Chondrocyte (in vitro differentiated cells): ENCODE data around the gene ACSF3. TPM values are rescaled to one million over a fixed set of nuclear protein-coding genes. Genes with fewer than 3 reads are reported as not detected.
A peak's percentile ranks its signal among the peaks of the same experiment; 100 is the strongest.

Source experiments
- DNase-seq: peaks from one replicate; pipeline ENCODE4 v3.0.0; 2021; ENCODE audit warnings: mixed read lengths, low spot score
- H3K27ac Mint-ChIP-seq: one replicate; pipeline ENCODE4 v1.8.0; 2021; ENCODE audit warnings: mild to moderate bottlenecking, moderate library complexity, mixed read lengths; ENCODE audit not compliant: unreplicated experiment
- H3K27me3 Mint-ChIP-seq: 2 replicates; pipeline ENCODE4 v1.8.0; 2021; ENCODE audit warnings: low read depth, mixed read lengths
- H3K36me3 Mint-ChIP-seq: 2 replicates; pipeline ENCODE4 v1.8.0; 2021; ENCODE audit warnings: low read depth, mixed read lengths
- H3K4me1 Mint-ChIP-seq: 2 replicates; pipeline ENCODE4 v1.8.0; 2021; ENCODE audit warnings: low read depth, mild to moderate bottlenecking, mixed read lengths
- H3K4me3 Mint-ChIP-seq: one replicate; pipeline ENCODE4 v1.8.0; 2021; ENCODE audit warnings: mild to moderate bottlenecking, moderate library complexity, mixed read lengths; ENCODE audit not compliant: unreplicated experiment
- H3K9me3 Mint-ChIP-seq: 2 replicates; pipeline ENCODE4 v1.8.0; 2021; ENCODE audit warnings: low read depth, mixed read lengths
- CTCF ChIP-seq: fragments of 200-600 bp; sonication (generic); IDR thresholded peaks from 2 replicates; pipeline ENCODE4 v1.5.0; 2021; ENCODE audit warnings: antibody characterized with exemption, mild to moderate bottlenecking, moderate library complexity
- total RNA-seq: library from RNA; stranded (reverse); gene quantifications from 3 replicates; pipeline ENCODE4 v1.2.1, GENCODE V29; 2021

Gene ACSF3
- total RNA-seq, 1 donor from 2014 or later, result 19.5 TPM

- TF ChIP-seq CTCF, result no peak
- no peaks in the 10 kb centered on the region for H3K36me3 Mint-ChIP-seq
These were observed 46.1 kb upstream of the ACSF3 start for GRCh38 chr16:89047331-89048089.

GRCh38 chr16:89048090-89048725, 45.4 kb upstream of the ACSF3 start:
- Mint-ChIP-seq H3K4me1 (no peaks in the 10 kb centered on the region), H3K36me3 (no peaks in the 10 kb centered on the region), H3K27ac (no peak overlapping the region), H3K4me3 (no peak overlapping the region), H3K27me3 (peaks cover 23% of the 10 kb centered on the region), H3K9me3 (peaks cover 3% of the 10 kb centered on the region)
- DNase-seq, result peak; percentile 77
- TF ChIP-seq CTCF, result no peak

More at GRCh38 chr16:89047331-89048089, 46.1 kb upstream of the ACSF3 start:
- no peaks in the 10 kb centered on the region for H3K4me1 Mint-ChIP-seq
- peaks cover 3% of the 10 kb centered on the region for H3K9me3 Mint-ChIP-seq
- peak; percentile 76 for DNase-seq
- no peak overlapping the region for H3K4me3 Mint-ChIP-seq
- H3K27me3 Mint-ChIP-seq, result peaks cover 20% of the 10 kb centered on the region
- no peak overlapping the region for H3K27ac Mint-ChIP-seq

- Mint-ChIP-seq H3K36me3 (no peaks in the 10 kb centered on the region), H3K27ac (no peak overlapping the region), H3K4me3 (no peak overlapping the region), H3K9me3 (peaks cover 3% of the 10 kb centered on the region), H3K27me3 (peaks cover 26% of the 10 kb centered on the region), H3K4me1 (no peaks in the 10 kb centered on the region)
- DNase-seq, result peak; percentile 92
- TF ChIP-seq CTCF, result no peak
These were observed 44.7 kb upstream of the ACSF3 start for GRCh38 chr16:89048871-89049422.

GRCh38 chr16:89049484-89050118, 44.1 kb upstream of the ACSF3 start:
- peaks cover 3% of the 10 kb centered on the region for H3K9me3 Mint-ChIP-seq
- H3K4me3 Mint-ChIP-seq, result no peak overlapping the region
- no peak for TF ChIP-seq CTCF
- H3K27ac Mint-ChIP-seq, result no peak overlapping the region
- H3K4me1 Mint-ChIP-seq, result no peaks in the 10 kb centered on the region
- DNase-seq, result no peak
- H3K36me3 Mint-ChIP-seq, result no peaks in the 10 kb centered on the region
- H3K27me3 Mint-ChIP-seq, result peaks cover 25% of the 10 kb centered on the region
